Amniotic stem cell (primary cell): Measurements from ENCODE around the gene EMD.

ENCODE experiments used
- DNase-seq: peaks from one replicate; lab custom pipeline; 2025; lab: John Stamatoyannopoulos, UW

The EMD gene

DNA sequence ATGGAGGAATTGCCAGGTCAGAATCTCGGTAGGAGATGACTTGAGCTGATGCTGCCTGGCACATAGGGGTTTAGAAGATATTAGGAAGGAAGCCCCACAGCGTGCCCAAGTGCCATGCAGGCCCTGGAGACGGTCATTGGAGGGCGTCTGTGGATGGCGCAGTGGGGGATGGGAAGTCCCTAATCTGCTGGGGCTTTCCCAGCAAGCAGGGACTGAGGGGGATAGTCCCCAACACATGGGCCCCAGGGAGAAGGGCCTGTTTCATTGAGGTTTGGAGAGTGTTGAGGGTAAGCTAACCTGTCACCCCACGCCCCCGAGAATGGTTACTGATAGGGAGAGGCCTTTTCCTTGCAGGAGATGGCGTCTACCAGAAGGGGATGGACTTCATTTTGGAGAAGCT lies 40.1 kb downstream of the EMD start:
- no peak for DNase-seq

DNA sequence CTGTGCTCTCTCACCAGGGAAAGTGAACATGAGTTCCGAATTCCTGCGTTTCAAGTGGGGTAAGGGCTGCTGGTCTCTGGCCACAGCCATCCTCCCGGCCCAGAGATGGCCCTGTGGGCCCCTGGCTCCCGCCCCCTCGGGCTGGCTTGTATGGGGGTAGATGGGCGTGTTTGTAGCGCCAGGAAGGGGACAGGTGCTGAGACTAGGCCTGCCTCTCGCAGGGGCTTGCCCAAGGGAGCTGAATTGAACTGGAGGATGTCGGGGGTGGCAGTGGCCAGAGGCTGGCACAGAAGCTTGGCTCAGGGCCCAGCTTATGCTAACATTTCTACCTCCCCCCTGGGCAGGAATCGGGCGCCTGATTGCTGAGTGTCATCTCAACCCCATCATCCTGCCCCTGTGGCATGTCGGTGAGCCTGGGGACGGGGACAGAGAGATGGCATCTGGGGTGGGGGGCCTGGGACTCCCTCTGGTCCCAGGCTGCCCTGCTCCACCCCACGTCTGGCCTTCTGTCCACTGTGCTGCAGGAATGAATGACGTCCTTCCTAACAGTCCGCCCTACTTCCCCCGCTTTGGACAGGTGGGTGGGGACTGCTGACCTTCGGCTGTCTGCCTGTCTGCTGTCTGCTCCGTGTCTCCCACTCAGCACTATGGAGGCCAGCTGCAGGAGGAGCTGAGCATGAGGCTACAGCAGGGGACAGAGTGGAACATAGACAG lies 40.8 kb downstream of the EMD start:
- DNase-seq, result no peak

DNA sequence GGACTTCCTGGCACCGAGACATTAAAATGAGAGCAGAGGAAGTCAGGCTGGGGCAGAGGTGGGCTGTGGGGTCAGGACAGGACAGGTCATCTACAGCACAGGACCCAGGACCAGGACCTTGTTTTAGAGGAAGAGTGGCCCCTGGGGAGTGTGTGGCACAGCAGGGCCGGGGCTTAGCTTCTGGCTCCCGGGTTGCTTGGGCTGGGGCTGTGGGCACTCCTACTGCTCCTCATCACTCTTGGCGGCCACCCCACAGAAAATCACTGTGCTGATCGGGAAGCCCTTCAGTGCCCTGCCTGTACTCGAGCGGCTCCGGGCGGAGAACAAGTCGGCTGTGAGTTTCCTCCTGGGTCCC lies 41.3 kb downstream of the EMD start:
- no peak for DNase-seq

- DNase-seq, result no peak
Observed at GRCh38 chrX:154426916-154427770, 48.0 kb downstream of the EMD start.

DNA sequence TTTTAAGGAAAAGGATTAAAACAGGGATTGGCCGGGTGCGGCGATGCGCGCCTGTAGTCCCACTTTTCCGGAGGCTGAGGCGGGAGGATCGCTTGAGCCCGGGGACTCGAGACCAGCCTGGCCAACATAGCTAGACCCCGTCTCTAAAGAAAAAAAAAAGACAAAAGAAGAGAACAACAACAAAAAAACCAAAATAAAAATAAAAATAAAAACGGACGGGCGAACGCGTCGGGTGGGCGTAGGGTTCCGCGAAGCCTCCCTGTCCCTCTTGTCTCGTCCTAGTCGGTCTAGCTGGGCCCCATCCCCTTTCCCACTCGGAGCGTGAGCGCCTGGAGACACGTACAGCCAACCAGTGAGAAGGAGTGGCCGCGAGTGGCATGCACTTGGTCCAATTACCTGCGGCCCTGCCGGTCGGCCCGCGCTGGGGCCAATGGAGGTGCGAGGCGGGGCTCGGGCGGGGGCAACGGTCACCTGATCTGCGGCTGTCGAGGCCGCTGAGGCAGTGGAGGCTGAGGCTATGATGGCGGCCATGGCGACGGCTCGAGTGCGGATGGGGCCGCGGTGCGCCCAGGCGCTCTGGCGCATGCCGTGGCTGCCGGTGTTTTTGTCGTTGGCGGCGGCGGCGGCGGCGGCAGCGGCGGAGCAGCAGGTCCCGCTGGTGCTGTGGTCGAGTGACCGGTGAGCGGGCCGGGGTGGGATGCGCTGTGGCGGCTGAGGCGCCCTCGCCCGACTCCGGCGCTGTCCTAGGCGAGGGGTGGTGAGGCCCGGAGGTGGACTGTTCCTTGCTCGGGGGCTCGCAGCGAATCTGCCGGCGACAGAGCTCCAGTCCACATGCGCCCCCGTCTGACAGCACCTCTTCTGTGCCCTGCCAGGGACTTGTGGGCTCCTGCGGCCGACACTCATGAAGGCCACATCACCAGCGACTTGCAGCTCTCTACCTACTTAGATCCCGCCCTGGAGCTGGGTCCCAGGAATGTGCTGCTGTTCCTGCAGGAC lies 49.4 kb downstream of the EMD start, which contains the start of gene ATP6AP1:
Gene ATP6AP1, plus strand, starts transcription at position 502 of the 996 bp plus-strand sequence. Its CDS starts 16 bp downstream, at position 518.
- peak; percentile 61 for DNase-seq

- no peak for DNase-seq
Observed at GRCh38 chrX:154429711-154430110, 50.6 kb downstream of the EMD start.

DNA sequence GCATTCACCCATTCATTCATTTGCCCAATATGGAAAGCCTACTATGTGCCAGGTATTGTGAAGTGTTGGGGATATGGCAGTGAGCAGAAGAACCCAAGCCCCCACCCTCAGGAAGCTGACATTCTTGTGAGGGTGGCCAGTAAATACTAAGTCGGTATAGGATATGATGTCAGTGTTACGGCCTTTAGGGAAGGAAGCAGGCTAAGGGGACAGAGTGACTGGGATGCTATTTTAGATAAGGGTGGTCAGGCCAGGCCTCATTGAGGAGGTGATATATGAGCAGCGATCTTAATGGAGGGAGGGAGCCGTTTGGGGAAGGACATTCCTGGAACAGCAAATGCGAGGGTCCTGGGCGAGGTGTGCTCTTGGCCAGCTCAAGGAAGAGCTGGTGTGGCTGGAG lies 51.4 kb downstream of the EMD start:
- no peak for DNase-seq

GRCh38 chrX:154430916-154431315 lies 51.8 kb downstream of the EMD start:
- DNase-seq, result no peak
